T47D (cell line): ENCODE results near the gene ENDOV.
"Not testable (repeated sequence)": the region's sequence is repeated elsewhere in the genome, so short reads cannot be mapped to it uniquely, and the experiment has no call there.

Experiments used
- DNase-seq, 2 experiments: peaks; one replicate each; pipeline versions ENCODE4 v3.0.0 to v3.0.0-alpha.2; 2011 to 2012; ENCODE audit warnings: low read depth in 1 of 2, low spot score in 1 of 2
- JUND ChIP-seq: IDR thresholded peaks from 2 replicates; pipeline ENCODE4 v1.6.1; 2012; ENCODE audit warnings: low read depth
- in situ Hi-C: cut with HindIII; loops from 2 replicates; pipeline ENCODE4 v1.10.0; 2016; ENCODE audit warnings: low sequenced_read_pairs, low pct_unique_long_range_greater_than_20kb

ENDOV gene

DNA sequence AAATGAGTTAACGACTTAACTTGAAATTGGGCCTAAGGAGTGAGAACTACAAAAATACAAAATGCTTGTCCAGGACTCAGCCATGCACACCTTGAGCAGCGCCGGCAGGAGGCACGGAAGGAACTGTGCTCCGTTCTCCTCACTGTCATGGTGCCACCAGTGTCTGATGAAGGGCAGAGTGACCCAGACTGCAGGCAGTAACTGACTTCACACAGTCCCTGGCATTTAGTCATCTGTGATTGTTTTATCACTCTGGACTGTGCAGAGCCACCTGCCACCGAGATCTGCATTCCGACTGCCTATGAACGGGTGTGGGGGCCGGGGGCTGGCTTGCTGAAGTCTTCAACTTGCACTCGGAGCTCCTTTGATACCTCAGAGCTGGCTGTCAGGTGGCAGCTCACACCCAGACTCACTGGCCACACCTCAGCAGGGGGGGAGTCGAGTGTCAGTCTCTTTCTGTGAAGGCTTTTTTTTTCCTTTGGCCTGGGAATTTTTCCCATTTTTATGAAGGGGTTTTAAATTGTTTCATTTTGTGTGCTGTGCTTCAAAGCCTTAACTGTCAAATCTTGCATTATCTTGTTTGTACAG, 20.2 kb upstream of the ENDOV start:
- no peak for DNase-seq
- TF ChIP-seq JUND: no peak
- in situ Hi-C loops: no loop called here

DNA sequence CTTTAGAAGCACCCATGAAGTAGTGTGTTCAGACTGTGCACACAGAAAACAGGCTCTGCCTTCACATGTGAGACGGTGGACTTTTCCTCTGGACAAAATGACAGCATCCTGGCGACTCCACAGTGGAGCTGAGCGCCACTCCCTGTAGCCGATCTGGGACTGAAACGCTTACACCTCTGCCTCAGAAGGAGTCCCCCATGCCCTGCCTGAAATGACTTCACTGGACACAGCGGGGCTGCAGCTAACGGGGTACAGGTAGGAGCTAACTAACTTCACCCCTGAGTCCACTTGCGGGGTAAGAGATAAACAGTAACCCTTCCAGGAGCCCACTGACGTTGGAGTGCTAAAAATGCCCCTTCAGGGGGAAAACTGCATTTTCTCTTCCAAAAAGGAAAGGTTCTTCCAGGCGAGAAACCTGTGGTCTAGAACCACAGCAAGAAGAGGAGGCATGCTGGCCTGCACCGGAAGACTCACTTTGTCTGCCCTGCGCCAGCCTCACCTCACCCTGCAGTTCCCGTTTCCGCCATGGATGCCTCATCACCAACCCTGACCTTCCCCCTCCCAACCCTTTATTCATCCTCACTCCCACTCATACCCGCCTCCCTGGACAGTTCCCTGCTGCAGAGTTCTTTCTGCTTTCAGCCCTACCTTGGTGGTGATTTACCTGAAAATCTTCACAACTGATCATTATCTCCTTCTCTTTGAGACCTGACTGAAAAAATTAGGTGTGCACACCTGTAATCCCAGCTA, 19.4 kb upstream of the ENDOV start:
- in situ Hi-C loops: no loop called here
- DNase-seq: no peak
- no peak for TF ChIP-seq JUND

DNA sequence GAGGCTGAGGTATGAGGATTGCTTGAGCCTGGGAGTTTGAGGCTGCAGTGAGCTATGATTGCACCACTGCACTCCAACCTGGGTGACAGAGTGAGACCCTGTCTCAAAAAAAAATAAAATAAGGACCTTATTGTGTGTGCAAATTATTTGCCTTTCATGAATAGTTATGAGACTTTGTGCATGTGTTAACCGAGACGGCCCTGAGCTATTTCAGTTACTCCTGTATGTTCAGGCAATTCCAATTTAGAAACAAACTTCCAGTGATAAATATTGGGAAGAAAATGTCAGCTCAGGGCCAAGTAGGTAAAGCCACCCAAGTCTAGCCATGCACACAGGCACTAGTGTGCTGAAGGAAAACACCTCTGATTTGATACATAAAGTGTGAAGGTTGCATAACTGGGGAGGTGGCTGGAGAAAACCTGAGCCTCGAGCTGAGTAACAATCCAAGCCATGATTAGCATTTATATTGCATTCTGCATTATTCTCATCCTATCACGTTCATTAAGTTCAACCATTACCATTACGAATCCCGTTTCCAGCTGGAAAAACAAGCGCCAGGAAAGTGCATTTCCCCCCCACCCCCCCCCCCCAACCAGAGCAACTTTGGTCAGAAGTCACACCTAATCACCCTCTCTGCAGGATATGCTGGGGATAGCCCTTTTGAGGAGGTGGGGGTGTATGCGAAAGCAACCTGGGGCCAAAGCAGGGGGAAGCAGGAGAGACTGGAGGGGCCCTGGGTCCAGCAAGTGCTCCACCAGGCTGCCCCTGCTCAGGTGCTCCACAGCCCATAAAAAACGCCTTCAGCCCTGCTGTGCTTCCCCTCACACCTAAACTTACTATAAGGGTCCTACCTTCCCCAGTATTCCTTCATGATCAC, 18.6 kb upstream of the ENDOV start:
- no peak for TF ChIP-seq JUND
- in situ Hi-C loops: no loop called here
- DNase-seq: no peak

DNA sequence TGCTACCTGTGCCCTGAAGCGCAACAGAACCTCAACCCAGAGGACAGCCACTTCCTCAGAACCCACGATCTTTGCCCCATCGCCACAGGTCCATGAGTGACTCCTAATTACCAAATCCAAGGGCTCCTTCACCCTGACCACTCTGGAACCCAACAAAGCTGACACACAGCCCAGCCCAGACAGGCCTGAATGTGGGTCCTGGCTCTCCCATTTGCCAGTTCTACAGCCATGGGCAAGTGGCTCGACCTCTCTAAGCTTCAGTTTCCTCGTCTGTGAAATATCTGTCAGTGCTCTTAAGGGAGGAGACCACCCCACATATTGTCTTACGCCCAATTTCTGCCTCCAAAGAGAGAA, 18.0 kb upstream of the ENDOV start:
- in situ Hi-C loops: no loop called here
- no peak for DNase-seq
- TF ChIP-seq JUND: no peak

DNA sequence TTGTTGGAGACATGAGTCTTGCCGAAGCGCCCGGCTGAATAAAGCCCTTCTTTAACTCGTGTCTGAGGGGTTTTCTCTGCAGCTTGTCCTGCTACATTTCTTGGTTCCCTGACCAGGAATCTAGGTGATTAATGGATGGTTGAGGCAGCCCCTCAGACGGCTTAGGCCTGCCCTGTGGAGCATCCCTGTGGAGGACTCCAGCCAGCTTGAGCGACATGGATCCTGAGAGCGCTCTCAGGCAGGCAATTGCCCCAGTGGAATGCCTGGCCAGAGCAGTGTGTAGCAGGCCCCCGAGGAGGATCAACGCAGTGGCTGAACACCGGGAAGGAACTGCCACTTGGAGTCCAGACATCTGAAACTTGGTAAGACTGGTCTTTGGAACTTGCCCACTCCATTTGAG, 17.3 kb upstream of the ENDOV start:
- no peak for DNase-seq
- in situ Hi-C loops: no loop called here
- no peak for TF ChIP-seq JUND

DNA sequence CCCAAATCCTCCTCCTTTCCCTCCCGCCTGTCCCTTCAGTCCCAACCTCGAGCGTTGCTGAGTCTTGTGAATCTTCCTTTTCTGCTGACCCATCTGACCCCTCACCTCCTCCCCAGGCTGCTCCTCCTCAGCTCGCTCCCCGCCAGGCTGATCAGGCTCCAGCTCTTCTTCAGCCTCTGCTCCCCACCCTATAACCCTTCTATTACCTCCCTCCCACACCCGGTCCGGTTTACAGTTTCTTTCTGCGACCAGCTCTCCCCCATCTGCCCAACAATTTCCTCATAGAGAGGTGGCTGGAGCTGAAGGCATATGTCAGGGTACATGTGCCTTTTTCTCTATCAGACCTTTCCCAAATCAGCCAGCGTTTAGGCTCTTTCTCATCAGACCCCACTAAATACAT, 13.9 kb upstream of the ENDOV start:
- in situ Hi-C loops, DNase-seq: not testable (repeated sequence)

DNA sequence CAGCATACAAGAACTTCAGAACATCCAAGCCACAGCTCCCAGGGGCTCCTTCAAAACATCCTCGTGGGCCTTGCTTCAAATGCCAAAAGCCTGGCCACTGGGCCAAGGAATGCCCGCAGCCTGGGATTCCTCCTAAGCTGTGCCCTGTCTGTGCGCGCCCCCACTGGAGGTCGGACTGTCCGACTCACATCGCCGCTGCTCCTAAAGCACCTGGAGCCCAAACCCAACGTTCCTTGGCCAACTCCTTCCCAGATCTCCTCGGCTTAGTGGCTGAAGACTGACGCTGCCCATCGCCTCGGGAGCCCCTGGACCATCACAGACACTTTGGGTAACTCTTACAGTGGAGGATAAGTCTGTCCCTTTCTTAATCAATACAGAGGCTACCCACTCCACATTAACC, 12.9 kb upstream of the ENDOV start:
- in situ Hi-C loops, DNase-seq: not testable (repeated sequence)

DNA sequence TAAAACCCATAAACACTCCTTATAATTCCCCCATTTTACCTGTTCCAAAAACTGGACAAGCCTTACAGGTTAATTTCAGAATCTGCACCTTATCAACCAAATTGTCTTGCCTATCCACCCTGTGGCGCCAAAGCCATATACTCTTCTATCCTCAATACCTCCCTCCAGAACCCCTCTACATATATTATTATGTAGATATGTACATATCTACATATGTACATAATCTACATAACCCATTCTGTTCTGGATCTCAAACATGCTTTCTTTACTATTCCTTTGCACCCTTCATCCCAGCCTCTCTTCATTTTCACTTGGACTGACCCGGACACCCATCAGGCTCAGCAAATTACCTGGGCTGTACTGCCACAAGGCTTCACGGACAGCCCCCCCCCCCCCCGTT, 12.0 kb upstream of the ENDOV start:
- TF ChIP-seq JUND: no peak
- DNase-seq: no peak
- in situ Hi-C loops: no loop called here

DNA sequence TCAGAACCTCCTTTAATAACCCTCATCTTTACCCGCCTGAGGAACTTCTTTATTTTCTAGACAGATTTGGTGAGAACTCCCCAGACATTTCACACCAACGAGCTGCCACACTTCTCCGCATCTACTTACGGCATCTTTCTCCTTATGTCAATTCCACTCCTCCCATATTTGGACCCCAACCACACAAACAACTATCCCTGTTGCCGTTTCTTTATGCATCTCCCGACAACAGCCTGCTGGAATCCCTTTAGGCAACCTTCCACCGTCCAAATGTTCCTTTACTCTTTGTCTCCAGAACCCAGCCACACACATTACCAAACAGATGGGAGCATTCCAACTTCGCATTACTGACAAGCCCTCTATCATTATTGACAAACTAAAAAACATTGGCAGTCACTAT, 8.8 kb upstream of the ENDOV start:
- no peak for DNase-seq
- in situ Hi-C loops: no loop called here
- TF ChIP-seq JUND: no peak

DNA sequence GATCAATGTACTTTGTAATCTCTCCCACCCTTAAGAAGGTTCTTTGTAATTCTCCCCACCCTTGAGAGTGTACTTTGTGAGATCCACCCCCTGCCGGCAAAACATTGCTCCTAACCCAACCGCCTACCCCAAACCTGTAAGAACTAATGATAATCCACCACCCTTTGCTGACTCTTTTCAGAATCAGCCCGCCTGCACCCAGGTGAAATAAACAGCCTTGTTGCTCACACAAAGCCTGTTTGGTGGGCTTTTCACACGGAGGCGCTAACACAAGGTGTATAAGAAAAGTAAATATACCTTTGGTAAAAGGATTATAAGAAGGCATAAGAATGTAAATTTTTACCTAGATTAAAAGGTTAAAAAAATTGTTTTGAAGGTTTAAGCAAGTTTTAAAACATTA, 7.0 kb upstream of the ENDOV start:
- DNase-seq, in situ Hi-C loops: not testable (repeated sequence)

DNA sequence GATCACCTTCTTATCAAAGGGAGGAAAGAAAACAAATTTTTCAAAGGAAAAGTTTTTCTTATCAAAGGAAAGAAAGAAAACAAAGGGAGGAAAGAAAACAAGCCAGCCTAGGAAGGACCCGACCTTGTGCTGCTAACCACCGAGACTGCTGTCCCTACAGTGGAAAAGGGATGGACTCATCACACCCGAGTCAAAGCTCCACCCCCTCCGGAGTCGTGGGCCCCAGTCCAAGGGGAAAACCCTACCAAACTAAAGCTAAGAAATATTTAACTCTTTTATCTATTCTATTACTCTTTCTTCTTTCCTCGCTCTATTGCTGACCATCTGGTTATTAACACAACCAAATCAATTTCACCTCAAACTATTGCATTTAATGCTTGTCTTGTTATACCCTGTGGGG, 6.1 kb upstream of the ENDOV start:
- DNase-seq: no peak
- in situ Hi-C loops: no loop called here
- TF ChIP-seq JUND: no peak

DNA sequence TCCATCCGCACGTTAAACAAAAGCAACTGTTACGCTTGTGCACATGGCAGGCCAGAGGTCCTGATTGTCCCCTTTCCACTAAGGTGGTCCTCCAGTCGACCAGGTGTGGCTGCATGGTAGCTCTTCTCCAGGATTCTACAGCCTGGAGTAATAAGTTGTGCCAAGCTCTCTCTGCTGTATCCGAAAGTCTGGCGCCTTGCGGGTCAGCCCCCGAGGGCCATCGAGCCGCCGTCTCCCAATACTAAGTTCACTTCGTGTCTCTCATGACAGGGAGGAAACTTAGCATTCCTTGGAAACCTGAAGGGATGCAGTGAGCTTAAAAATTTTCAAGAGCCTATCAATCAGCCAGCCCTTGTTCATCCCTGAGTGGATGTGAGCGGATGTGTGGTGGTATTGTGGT, 5.3 kb upstream of the ENDOV start:
- in situ Hi-C loops: no loop called here
- no peak for TF ChIP-seq JUND
- no peak for DNase-seq

DNA sequence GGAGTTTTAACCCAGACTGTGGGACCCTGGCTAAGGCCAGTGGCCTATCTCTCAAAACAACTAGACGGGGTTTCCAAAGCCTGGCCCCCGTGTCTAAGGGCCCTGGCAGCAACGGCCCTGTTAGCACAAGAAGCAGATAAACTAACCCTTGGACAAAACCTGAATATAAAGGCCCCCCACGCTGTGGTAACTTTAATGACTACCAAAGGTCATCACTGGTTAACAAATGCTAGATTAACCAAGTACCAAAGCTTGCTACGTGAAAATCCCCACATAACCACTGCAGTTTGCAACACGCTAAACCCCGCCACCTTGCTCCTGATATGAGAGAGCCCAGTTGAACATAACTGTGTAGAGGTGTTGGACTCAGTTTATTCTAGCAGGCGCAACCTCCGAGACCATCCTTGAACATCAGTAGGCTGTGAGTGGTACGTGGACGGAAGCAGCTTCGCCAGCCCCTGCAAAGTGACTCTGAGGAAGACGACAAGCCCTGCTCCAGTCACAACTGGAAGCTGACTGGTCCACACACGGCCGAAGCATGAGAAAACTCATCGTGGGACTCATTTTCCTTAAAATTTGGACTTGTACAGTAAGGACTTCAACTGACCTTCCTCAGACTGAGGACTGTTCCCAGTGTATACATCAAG, 4.4 kb upstream of the ENDOV start:
- in situ Hi-C loops, DNase-seq: not testable (repeated sequence)
